GM12873 (cell line): ENCODE results near the gene SHC4.

Experiments
- TF ChIP-seq, protein P1 (sequence below): IDR thresholded peaks from 2 replicates; pipeline ENCODE4 v1.5.1; 2012; ENCODE audit warnings: low read depth, mild to moderate bottlenecking, moderate library complexity, low read length, control low read depth; ENCODE audit not compliant: insufficient read depth; ENCODE audit errors: missing control alignments

Gene SHC4

DNA sequence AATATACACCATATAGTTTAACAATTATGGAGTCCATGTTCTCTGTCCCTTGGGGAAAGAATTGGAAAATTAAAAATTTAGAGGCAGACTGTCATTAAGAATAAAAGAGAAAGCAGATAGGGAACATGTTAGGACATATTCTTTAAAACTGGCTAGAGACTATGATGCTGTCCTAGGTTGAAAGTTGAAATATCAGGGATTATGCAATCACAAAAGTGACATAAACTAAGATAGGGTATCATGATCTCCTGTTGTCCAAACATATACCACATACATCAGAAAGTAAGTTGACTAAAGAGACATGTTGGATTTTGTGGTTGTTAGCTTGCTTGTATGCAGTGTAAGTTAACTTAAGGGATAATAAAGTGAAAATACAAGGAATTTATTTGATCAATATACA is 95.7 kb downstream of the SHC4 start:
- TF ChIP-seq, protein P1, sequence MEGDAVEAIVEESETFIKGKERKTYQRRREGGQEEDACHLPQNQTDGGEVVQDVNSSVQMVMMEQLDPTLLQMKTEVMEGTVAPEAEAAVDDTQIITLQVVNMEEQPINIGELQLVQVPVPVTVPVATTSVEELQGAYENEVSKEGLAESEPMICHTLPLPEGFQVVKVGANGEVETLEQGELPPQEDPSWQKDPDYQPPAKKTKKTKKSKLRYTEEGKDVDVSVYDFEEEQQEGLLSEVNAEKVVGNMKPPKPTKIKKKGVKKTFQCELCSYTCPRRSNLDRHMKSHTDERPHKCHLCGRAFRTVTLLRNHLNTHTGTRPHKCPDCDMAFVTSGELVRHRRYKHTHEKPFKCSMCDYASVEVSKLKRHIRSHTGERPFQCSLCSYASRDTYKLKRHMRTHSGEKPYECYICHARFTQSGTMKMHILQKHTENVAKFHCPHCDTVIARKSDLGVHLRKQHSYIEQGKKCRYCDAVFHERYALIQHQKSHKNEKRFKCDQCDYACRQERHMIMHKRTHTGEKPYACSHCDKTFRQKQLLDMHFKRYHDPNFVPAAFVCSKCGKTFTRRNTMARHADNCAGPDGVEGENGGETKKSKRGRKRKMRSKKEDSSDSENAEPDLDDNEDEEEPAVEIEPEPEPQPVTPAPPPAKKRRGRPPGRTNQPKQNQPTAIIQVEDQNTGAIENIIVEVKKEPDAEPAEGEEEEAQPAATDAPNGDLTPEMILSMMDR, result no peak

DNA sequence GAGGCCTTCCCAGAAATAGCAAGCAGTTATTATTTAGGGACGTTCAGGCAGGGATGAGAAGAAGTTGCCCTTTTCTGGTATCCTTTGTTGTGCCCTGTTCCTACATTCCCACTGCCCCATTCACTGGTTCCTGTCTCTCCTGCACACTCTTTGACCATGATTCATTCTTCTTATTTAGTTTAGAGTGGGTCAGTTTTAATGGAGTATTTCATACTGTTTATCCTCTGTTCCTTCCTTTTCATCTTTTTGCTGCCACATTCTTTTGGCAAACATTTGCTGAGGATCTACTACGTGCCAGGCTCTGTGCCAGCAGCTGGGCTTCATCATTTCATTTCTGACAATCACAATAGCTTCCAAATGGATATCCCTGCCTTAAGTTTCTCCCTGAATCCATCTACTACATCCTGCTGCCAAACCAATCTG is 97.6 kb downstream of the SHC4 start:
- TF ChIP-seq, protein P1, result no peak

DNA sequence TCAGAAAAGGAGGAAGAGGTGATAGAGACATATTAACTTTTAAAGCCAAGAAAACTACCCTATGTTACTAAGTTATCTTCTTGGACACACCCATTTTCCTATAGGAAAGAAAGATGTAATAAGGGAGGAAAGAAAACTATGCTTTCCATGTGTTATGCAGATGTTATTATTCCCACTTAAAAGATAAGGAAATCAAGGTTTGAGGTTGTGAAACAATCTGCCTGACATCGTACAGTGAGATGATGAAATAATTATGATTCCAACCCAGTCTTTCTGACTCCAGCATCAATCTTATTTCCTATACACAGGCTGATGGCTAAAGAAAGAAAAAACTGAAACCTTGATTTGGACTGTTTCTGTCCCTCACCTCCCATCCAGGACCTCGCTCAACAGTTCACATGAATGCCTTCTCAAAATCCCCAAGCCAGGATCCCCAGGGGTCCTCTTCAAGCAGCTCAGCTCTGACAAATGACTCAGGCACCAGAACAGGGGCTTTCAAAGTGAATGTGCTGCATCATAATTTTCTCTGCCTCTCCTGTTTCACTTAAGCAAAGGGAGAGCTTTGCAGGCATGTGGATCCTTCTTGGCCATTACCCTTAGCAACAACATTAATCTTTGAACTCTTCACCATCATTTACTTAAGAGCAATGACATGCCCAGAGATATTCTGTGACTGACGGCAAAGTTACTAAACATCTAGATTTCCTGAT is 98.2 kb downstream of the SHC4 start:
- TF ChIP-seq, protein P1, result no peak

DNA sequence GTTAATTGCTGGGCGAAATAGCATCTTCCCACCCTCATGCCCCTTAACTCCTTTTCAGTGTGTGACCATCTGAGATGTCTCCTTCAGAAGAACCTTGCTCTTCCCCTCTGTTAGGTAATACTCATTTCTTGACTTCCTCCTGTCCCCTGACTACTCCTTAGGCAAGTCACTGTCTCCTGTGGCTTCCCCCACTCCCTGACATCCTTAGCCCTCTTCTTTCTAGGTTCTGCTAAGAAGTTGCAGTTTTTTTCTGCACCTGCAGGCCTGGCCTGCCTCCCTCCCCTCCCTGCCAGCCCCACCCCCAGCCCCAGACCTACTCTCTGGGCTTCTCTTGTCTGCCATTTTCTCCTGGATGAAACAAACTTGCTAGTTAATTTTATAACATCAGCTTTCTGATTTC is 101.0 kb downstream of the SHC4 start:
- TF ChIP-seq, protein P1, result no peak

DNA sequence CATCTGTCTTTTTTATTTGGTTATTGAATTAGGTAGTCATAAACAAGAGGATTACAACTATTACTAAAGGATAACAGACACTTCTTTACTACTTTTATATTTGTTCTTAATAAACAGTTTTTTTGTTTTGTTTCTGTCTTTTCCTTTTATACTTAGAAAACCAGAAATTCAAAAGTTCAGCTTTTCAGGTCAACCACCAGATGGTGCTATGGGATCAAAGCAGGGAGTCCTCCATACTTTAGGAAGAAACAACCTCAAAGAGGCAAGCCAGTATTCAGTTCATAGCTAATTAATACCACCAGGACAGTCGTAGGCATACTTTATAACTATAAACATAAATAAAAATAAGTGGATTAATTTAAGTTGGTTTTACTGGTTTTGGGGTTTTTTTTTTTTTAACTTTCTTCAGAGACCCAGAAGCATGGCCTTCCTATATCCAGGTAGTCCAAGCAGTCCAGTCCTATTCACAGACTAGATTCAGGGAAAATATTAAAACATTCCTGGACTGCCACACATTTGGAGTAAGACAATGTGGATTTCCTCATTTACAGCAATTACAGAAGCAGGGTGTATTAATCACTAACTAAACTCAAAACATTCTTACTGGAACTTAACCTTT is 101.8 kb downstream of the SHC4 start:
- TF ChIP-seq, protein P1, result peak; percentile 69

DNA sequence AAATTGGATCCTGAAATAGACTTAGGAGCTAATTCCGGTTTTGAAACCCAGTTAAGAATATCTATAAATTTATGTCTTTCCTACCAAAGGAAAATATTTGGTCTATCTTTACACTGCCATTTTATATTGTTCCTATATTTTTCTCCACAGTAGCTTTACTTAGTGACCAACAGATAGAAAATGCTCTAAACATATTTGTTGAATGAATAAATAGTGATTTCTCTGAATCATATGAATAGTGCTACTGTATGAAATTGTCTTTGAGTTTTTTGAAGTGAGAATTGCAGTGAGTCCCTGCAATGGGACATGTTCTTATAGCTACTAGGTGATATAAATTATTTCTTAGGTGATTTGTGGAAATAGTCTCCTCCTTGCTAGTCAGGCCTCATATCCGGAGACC is 104.3 kb downstream of the SHC4 start:
- TF ChIP-seq, protein P1, result no peak

DNA sequence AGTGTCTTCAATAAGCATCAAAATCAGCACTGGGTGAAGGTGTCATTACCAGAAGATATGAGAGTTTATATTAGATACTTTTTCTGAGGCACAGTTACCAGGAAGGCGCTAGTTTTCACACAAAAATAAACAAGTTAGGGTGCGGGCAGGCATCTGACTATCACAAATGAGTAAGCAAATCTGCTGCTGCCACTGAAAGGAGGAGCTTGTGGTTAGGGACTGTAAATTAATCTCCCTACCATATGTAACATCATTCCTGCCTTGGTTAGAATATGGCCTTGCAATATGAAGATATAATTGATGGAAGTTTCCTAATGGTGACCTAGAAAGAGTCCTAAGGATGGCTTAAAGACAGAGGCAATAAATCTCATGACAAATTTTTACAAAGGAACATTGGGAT is 105.3 kb downstream of the SHC4 start:
- TF ChIP-seq, protein P1, result no peak
